ENCODE data around the gene DHX58. TPM values are rescaled to one million over a fixed set of nuclear protein-coding genes. Genes with fewer than 3 reads are reported as not detected.

DHX58 gene
- total RNA-seq, 2 experiments from 2014 or later, result 10.3 to 19.4 TPM

DNA sequence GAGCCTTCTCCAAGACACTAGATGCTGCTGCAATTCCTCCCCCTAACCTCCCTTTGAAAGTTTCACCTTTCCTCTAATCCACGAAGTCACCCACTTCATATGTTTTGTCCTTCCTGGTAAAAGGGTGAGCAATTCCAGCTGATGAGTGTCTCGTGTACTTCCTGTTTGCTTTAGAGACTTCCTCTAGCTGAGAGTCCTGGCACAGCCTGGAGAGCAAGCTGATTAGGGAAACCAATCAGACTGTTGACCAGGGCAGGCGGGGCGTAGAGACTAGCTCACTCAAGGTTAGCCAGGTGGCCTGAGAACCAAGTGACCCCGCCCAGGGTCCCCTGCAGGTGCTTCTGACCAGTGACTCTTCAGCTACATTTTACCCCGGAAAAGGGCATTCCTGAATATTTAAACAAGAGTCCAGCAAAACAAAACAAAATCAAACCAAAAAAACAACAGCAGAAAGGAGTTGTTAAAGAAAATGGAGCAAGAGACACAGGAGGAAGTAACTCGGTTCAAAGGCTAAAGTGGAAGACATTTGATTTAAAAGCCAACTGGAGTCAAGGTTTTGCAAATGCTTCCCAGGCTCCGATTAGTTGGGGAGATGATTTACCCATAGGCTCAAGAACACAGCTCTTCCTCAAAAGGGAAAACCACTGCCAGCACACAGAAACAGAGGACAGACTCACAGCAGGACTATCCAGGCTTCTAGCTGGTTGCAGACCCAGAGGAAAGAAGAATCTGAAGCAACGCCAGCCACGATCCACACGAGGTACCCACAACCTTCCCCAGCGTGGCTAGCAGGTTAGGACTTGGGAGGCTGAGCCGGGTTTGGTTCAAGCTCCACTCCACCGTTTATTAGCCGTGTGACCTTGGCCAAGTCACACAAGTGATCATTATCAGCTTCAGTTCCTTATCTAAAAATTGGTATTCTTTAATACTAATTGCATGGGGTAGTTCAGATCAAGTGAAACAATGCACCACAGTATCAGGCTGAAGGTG is 23.4 kb upstream of the DHX58 start:
- CTCF ChIA-PET (ENCODE audit: unreplicated experiment), result interaction anchor here (0.6 kb wide), 1 partner anchor 20 kb away, joined by 3 read pairs; no protein-coding TSS in a partner anchor
- POLR2A ChIA-PET, result interaction anchor here (1.0 kb wide), 2 partner anchors 17 to 21 kb away, joined by 3 to 4 read pairs; no protein-coding TSS in a partner anchor
- H2AFZ ChIP-seq (ENCODE audit: low read length), result no peak overlapping the region
- peak overlapping the region; percentile 94 for H3K27ac ChIP-seq (ENCODE audit: low read depth, low read length, poor library complexity, severe bottlenecking)
- DNase-seq (ENCODE audit: low spot score), result peak; percentile 71
- H3K9me3 ChIP-seq (ENCODE audit: low read length), result no peaks in the 10 kb centered on the region
- 0 out of 2 replicates have a peak, but pooled peaks cover 5% of the 10 kb centered on the region for H4K20me1 ChIP-seq (ENCODE audit: insufficient read depth, low read length)
- H3K4me3 ChIP-seq (ENCODE audit: low read depth, low read length, poor library complexity, severe bottlenecking), result peak overlapping the region; percentile 35
- TF ChIP-seq EZH2phosphoT487 (IDR thresholded peaks at IDR 0.05; ENCODE audit: borderline replicate concordance, low read depth, low read length) (no peak), CTCF (conservative IDR thresholded peaks at IDR 0.05; ENCODE audit: low read length) (no peak)
- H3K9me2 ChIP-seq (ENCODE audit: insufficient read depth, low read length), result no peaks in the 10 kb centered on the region
- no TSS peak for BruUV-seq (replicated peaks)
- peaks cover 50% of the 10 kb centered on the region for H3K36me3 ChIP-seq (ENCODE audit: insufficient read depth, low read length)
- peaks cover 64% of the 10 kb centered on the region for H3K4me1 ChIP-seq (ENCODE audit: insufficient read depth, low read length, poor library complexity, severe bottlenecking)
- intact Hi-C loops (cut with micrococcal nuclease; ENCODE audit: unreplicated experiment), result no loop called here
- peak overlapping the region; percentile 62 for H3K4me2 ChIP-seq (ENCODE audit: low read length)
- peaks cover 70% of the 10 kb centered on the region for H3K79me2 ChIP-seq (ENCODE audit: insufficient read depth, low read depth, low read length)

DNA sequence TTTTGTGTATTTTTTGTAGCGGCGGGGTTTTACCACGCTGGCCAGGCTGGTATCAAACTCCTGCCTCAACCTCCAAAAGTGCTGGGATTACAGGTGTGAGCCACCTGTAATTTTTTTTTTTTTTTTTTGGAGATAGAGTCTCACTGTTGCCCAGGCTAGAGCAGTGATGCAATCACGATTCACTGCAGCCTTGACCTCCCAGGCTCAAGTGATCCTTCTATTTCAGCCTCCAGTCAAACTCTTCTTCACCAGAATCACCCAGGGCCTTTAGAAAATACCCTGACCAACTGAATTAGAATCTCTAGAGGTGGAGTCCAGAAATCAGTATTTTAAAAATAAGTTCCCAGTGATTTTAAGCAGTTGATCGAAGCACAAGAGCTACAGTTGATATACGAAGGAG is 22.6 kb upstream of the DHX58 start:
- Histone ChIP-seq H3K9me3 (ENCODE audit: low read length) (no peaks in the 10 kb centered on the region), H3K27ac (ENCODE audit: low read depth, low read length, poor library complexity, severe bottlenecking) (peak overlapping the region; percentile 94), H3K4me1 (ENCODE audit: insufficient read depth, low read length, poor library complexity, severe bottlenecking) (peaks cover 69% of the 10 kb centered on the region), H3K36me3 (ENCODE audit: insufficient read depth, low read length) (peaks cover 53% of the 10 kb centered on the region), H3K4me3 (ENCODE audit: low read depth, low read length, poor library complexity, severe bottlenecking) (no peak overlapping the region), H4K20me1 (ENCODE audit: insufficient read depth, low read length) (0 out of 2 replicates have a peak, but pooled peaks cover 5% of the 10 kb centered on the region), H3K9me2 (ENCODE audit: insufficient read depth, low read length) (no peaks in the 10 kb centered on the region), H3K4me2 (ENCODE audit: low read length) (peak overlapping the region; percentile 62), H3K79me2 (ENCODE audit: insufficient read depth, low read depth, low read length) (peaks cover 71% of the 10 kb centered on the region), H2AFZ (ENCODE audit: low read length) (no peak overlapping the region)
- intact Hi-C loops (cut with micrococcal nuclease; ENCODE audit: unreplicated experiment), result no loop called here
- BruUV-seq (replicated peaks), result no TSS peak
- no peak for TF ChIP-seq EZH2phosphoT487 (IDR thresholded peaks at IDR 0.05; ENCODE audit: borderline replicate concordance, low read depth, low read length)
- TF ChIP-seq CTCF (conservative IDR thresholded peaks at IDR 0.05; ENCODE audit: low read length), result no peak
- ChIA-PET CTCF (ENCODE audit: unreplicated experiment) (no interaction called here), POLR2A (interaction anchor here (0.6 to 1.5 kb wide), 5 partner anchors 16 to 307 kb away, joined by 3 to 5 read pairs (median 4); partner anchors contain the start of gene DNAJC7)
- DNase-seq (ENCODE audit: low spot score), result no peak
